Body of pancreas (tissue), 4 donors: ENCODE results near the gene PITRM1. TPM values are rescaled to one million over a fixed set of nuclear protein-coding genes. Genes with fewer than 3 reads are reported as not detected.

Experiments used
- ATAC-seq: fragments of 150-250 bp; one replicate; pipeline ENCODE4 v1.9.1; 2016
- DNase-seq, 4 donors: peaks; one replicate each; pipeline ENCODE4 v3.0.0-alpha.2; 2019
- H3K27ac ChIP-seq, 4 donors: fragments of 200-600 bp; sonication (generic); 1 replicate in 3 of 4; 2 replicates in 1 of 4; pipeline versions ENCODE4 v1.5.1 to v1.6.1; 2016 to 2019; ENCODE audit warnings: mild to moderate bottlenecking in 1 of 4, mixed read lengths in 1 of 4, moderate library complexity in 1 of 4
- H3K27me3 ChIP-seq, 2 donors: fragments of 200-600 bp; sonication (generic); one replicate each; pipeline ENCODE4 v1.6.0; 2016; ENCODE audit warnings: mild to moderate bottlenecking in 1 of 2
- H3K36me3 ChIP-seq, 2 donors: fragments of 200-600 bp; sonication (generic); replicated peaks in 1 of 2; 2 replicates each; pipeline ENCODE4 v1.5.1; 2016; ENCODE audit warnings: low read depth in 2 of 2; ENCODE audit not compliant: insufficient read depth in 1 of 2
- H3K4me1 ChIP-seq: fragments of 200-600 bp; sonication (generic); one replicate; pipeline ENCODE4 v1.6.0; 2016
- H3K4me3 ChIP-seq, 2 donors: fragments of 200-600 bp; sonication (generic); 1 replicate in 1 of 2; 2 replicates in 1 of 2; pipeline ENCODE4 v1.5.1; 2016 to 2019
- H3K9me3 ChIP-seq, 3 donors: fragments of 200-600 bp; sonication (generic); 1 replicate in 2 of 3; 2 replicates in 1 of 3; pipeline ENCODE4 v1.5.1; 2016
- CTCF ChIP-seq, 7 experiments: fragments of 450-650 bp in 4 of 7; fragments of 200-600 bp in 3 of 7; sonication (generic) in 3 of 7; IDR thresholded peaks; one replicate each; pipeline ENCODE4 v1.5.1; 2016 to 2019; ENCODE audit warnings: antibody characterized with exemption in 7 of 7
- POLR2A ChIP-seq, 3 donors: fragments of 450-650 bp; IDR thresholded peaks; one replicate each; pipeline ENCODE4 v1.6.1; 2016; ENCODE audit warnings: antibody characterized with exemption in 3 of 3, mild to moderate bottlenecking in 2 of 3
- WGBS, 2 donors: methylation state at CpG; one replicate each; pipeline ENCODE4 v1.1.5; 2017; 5-methylcytosine and 5-hydroxymethylcytosine counted together
- intact Hi-C: fragments of 100-400 bp; cut with DNase I; formaldehyde crosslinking; loops from one replicate; pipeline ENCODE4 v1.15.1; 2023
- total RNA-seq, 2 donors: library from RNA; depleted of rRNA; stranded (reverse); fragments of >200 nt; gene quantifications; one replicate each; pipeline ENCODE4 v1.1.0, GENCODE V29; 2016

PITRM1 gene
- total RNA-seq, 2 donors from 2014 or later, result 34.9 to 45.4 TPM

GRCh38 chr10:3104251-3104918, 68.2 kb downstream of the PITRM1 start:
- Histone ChIP-seq H3K27me3 (no peaks in the 10 kb centered on the region), H3K4me3 (no peak overlapping the region), H3K4me1 (peaks cover 15% of the 10 kb centered on the region), H3K36me3 (peaks cover 0 to 1% of the 10 kb centered on the region in 2 donors), H3K9me3 (no peaks in the 10 kb centered on the region), H3K27ac (no peak overlapping the region)
- intact Hi-C loops, result no loop called here
- no peak for DNase-seq
- WGBS, 2 donors, result 76 to 81% methylated on average over 22 to 28 of the region's 28 CpGs
- no peak for ATAC-seq
- TF ChIP-seq POLR2A (IDR thresholded peaks at IDR 0.05) (no peak), CTCF (IDR thresholded peaks at IDR 0.05) (no peak)

DNA sequence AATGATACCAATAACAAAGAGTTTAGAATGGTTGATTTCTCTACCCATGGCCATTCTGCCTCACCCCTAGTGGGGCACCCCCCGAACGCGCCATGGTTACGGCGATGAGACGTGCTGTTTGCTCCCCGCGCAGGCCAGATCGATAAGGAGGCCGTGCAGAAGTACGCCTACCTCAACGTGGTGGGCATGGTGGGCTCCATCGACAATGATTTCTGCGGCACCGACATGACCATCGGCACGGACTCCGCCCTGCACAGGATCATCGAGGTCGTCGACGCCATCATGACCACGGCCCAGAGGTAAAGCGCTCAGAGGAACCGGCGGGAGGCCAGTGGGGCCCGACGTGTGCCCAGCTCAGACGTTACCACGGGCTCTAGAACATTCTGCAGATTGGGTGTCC, 68.9 kb downstream of the PITRM1 start:
- DNase-seq (no peak), ATAC-seq (no peak)
- H3K27ac ChIP-seq, result peak overlapping the region in 2 of 4 donors; percentile 34 to 47
- no peak overlapping the region for H3K4me3 ChIP-seq
- peaks cover 14% of the 10 kb centered on the region for H3K4me1 ChIP-seq
- WGBS, 2 donors, result 89 to 91% methylated on average over 28 to 30 of the region's 30 CpGs
- no peaks in the 10 kb centered on the region for H3K9me3 ChIP-seq
- no peak for TF ChIP-seq POLR2A (IDR thresholded peaks at IDR 0.05)
- TF ChIP-seq CTCF (IDR thresholded peaks at IDR 0.05), result no peak
- H3K27me3 ChIP-seq, result no peaks in the 10 kb centered on the region
- H3K36me3 ChIP-seq, result no peaks in the 10 kb centered on the region
- intact Hi-C loops, result no loop called here

DNA sequence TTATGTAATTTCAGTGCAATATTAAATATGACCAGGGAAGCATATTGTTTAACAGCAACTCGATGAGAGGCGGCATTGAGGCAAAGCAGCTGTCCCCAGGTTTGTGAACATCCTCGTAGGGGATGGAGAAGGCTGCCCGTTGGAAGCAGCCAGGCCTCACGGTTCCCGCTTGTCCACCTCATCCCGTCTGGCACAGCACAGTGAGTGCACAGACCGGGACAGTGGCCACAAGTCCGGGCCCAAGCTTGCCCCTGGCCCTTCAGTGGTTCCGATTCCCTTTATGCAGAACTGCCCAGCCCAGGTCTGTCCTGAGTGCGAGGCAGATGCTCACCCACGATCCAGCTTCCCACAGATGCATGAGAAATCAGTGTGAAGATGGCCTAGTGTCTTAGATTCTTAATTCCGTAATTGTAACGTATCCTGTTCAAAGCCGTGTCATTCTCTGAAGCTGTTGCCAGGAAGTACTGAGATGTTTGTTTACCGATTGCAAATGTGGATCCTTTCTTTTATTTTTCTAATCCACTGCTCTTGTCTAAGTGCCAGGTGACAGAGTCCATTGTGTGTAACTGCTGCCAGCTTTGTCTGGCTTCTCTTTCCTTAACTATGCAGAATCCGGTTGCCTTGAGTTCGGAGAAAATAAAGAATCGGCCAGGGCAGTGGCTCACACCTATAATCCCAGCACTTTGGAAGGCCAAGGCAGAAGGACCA, 69.7 kb downstream of the PITRM1 start:
- Histone ChIP-seq H3K9me3 (no peaks in the 10 kb centered on the region), H3K27ac (peak overlapping the region in 3 of 4 donors; percentile 34 to 47 (median 46))
- no peak for DNase-seq

DNA sequence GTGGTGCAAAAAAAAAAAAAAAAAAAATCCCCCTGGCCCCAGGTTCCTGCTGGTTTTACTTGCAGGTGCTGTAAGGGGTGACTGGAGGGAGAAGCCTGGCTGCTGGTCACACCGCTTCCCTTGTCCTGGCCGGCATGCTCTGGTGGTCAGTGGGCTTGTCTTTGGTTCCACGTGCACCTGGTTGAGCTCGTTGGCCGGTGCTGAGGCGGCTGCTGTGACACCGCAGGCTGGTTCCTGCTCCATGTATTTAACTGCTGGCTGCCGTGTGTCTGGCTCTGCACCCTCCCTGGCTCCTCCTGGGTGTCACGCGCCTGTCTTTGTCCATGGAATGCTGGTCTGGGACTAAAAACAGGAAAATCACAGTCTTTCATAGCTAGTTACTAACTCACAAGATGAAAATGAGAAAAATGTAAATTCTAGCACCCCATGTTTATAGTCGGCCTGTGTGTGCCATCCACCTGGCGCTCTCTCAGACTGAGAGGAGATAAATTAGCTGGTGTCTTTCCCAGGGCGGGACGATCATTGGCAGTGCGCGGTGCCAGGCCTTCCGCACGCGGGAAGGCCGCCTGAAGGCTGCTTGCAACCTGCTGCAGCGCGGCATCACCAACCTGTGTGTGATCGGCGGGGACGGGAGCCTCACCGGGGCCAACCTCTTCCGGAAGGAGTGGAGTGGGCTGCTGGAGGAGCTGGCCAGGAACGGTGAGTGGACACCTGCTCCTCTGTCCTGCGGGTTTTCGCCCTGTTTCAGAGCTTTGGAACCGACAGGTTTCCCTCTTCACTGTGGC, 71.5 kb downstream of the PITRM1 start:
- Histone ChIP-seq H3K36me3 (no peaks in the 10 kb centered on the region), H3K9me3 (no peaks in the 10 kb centered on the region), H3K4me1 (peaks cover 8% of the 10 kb centered on the region), H3K27me3 (no peaks in the 10 kb centered on the region), H3K27ac (no peak overlapping the region), H3K4me3 (no peak overlapping the region)
- intact Hi-C loops, result no loop called here
- 84 to 87% methylated on average over 25 to 31 of the region's 31 CpGs for WGBS, 2 donors
- no peak for TF ChIP-seq CTCF (IDR thresholded peaks at IDR 0.05)
- no peak for TF ChIP-seq POLR2A (IDR thresholded peaks at IDR 0.05)
- DNase-seq, result no peak
- no peak for ATAC-seq

More for the DNA sequence above, 69.7 kb downstream of the PITRM1 start:
- Histone ChIP-seq H3K4me1 (peaks cover 7% of the 10 kb centered on the region), H3K36me3 (no peaks in the 10 kb centered on the region), H3K27me3 (no peaks in the 10 kb centered on the region), H3K4me3 (no peak overlapping the region)
- WGBS, 2 donors, result 63 to 69% methylated on average over 17 to 19 of the region's 19 CpGs
- no peak for ATAC-seq
- intact Hi-C loops, result no loop called here
- TF ChIP-seq POLR2A (IDR thresholded peaks at IDR 0.05) (no peak), CTCF (IDR thresholded peaks at IDR 0.05) (no peak)
